ENCODE results near the gene ZNF611. TPM values are rescaled to one million over a fixed set of nuclear protein-coding genes. Genes with fewer than 3 reads are reported as not detected.
"Not testable (repeated sequence)": the region's sequence is repeated elsewhere in the genome, so short reads cannot be mapped to it uniquely, and the experiment has no call there.

The ZNF611 gene
- polyA plus RNA-seq (2013, experiment 1 of 2; ENCODE audit: insufficient read length): 5.3 TPM
- 6.4 TPM for polyA plus RNA-seq (2013, experiment 2 of 2; ENCODE audit: insufficient read length)

GRCh38 chr19:52734893-52735661 is at the start of gene ZNF611:
TSS of gene ZNF611 (minus strand) at chr19:52735044. CDS start at chr19:52715894, 19,150 bp downstream.
- peak; percentile 95 for DNase-seq

- DNase-seq: not testable (repeated sequence)
Observed at GRCh38 chr19:52782864-52783263, 48.0 kb upstream of the ZNF611 start.

- no peak for DNase-seq
Observed at GRCh38 chr19:52778811-52779210, 44.0 kb upstream of the ZNF611 start.

- not testable (repeated sequence) for DNase-seq
Observed at GRCh38 chr19:52756447-52756846, 21.6 kb upstream of the ZNF611 start.

- DNase-seq: no peak
Observed at GRCh38 chr19:52749780-52750179, 14.9 kb upstream of the ZNF611 start.

GRCh38 chr19:52748336-52748950 is 13.6 kb upstream of the ZNF611 start:
- DNase-seq: peak; percentile 32

GRCh38 chr19:52745919-52746318 is 11.1 kb upstream of the ZNF611 start:
- DNase-seq: not testable (repeated sequence)

GRCh38 chr19:52743091-52743490 is 8.2 kb upstream of the ZNF611 start:
- DNase-seq: no peak

- no peak for DNase-seq
Observed at GRCh38 chr19:52742516-52742915, 7.7 kb upstream of the ZNF611 start.

GRCh38 chr19:52741951-52742485 is 7.2 kb upstream of the ZNF611 start:
- no peak for DNase-seq

GRCh38 chr19:52741371-52741770 is 6.5 kb upstream of the ZNF611 start:
- not testable (repeated sequence) for DNase-seq

- DNase-seq: no peak
Observed at GRCh38 chr19:52739576-52739975, 4.7 kb upstream of the ZNF611 start.

GRCh38 chr19:52735734-52736133 is 890 bp upstream of the ZNF611 start:
- DNase-seq: no peak

- DNase-seq: no peak
Observed at GRCh38 chr19:52734331-52734892, 432 bp downstream of the ZNF611 start.

GRCh38 chr19:52726051-52726450 is 8.8 kb downstream of the ZNF611 start:
- not testable (repeated sequence) for DNase-seq

GRCh38 chr19:52725528-52725961 is 9.3 kb downstream of the ZNF611 start:
- DNase-seq: no peak

GRCh38 chr19:52724701-52725514 is 9.9 kb downstream of the ZNF611 start:
- DNase-seq: no peak

GRCh38 chr19:52723907-52724598 is 10.8 kb downstream of the ZNF611 start:
- DNase-seq: not testable (repeated sequence)

GRCh38 chr19:52722062-52723003 is 12.5 kb downstream of the ZNF611 start:
- DNase-seq: peak; percentile 81

GRCh38 chr19:52720541-52720940 is 14.3 kb downstream of the ZNF611 start:
- not testable (repeated sequence) for DNase-seq

Data from fibroblast of skin of scalp (primary cell).